ENCODE data around the gene UBE2L3. TPM values are rescaled to one million over a fixed set of nuclear protein-coding genes. Genes with fewer than 3 reads are reported as not detected.

Gene UBE2L3
- total RNA-seq, 1 donor from 2014 or later, result 22.0 TPM

DNA sequence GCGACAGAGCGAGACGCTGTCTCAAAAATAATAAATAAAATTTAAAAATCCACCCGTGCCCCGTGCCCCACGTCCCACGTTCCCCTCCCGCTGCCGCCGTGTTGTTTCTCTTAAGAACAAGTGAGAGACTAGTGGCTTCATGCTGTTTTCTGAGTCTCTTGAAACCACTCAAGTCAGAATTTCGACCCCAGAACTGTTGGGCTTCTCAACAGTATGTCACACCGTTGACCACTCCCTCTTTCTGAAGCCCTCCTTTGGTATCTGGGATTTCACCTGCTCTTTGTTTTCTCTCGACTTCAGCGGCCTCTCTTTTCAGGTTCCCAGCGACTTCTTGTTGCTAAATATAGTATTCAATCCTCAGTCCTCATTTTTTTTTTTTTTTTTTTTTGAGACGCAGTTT is 99.3 kb downstream of the UBE2L3 start:
- Histone ChIP-seq H3K27me3 (no peaks in the 10 kb centered on the region), H3K4me3 (peak overlapping the region; percentile 67 to 94), H3K27ac (peak overlapping the region; percentile 83 to 97), H3K9me3 (no peaks in the 10 kb centered on the region), H3K4me1 (peaks cover 0 to 4% of the 10 kb centered on the region in 2 donors), H3K36me3 (peaks cover 15 to 22% of the 10 kb centered on the region in 2 donors)
- intact Hi-C loops (cut with DNase I), result loop anchor here (5.0 to 10.0 kb wide), 2 partner anchors 71 to 622 kb away; partner anchors contain the start of genes LRRC74B and YPEL1
- TF ChIP-seq, protein P1, sequence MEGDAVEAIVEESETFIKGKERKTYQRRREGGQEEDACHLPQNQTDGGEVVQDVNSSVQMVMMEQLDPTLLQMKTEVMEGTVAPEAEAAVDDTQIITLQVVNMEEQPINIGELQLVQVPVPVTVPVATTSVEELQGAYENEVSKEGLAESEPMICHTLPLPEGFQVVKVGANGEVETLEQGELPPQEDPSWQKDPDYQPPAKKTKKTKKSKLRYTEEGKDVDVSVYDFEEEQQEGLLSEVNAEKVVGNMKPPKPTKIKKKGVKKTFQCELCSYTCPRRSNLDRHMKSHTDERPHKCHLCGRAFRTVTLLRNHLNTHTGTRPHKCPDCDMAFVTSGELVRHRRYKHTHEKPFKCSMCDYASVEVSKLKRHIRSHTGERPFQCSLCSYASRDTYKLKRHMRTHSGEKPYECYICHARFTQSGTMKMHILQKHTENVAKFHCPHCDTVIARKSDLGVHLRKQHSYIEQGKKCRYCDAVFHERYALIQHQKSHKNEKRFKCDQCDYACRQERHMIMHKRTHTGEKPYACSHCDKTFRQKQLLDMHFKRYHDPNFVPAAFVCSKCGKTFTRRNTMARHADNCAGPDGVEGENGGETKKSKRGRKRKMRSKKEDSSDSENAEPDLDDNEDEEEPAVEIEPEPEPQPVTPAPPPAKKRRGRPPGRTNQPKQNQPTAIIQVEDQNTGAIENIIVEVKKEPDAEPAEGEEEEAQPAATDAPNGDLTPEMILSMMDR (IDR thresholded peaks at IDR 0.05), result no peak
- no peak for DNase-seq (ENCODE audit: low spot score in 2 of 2)

DNA sequence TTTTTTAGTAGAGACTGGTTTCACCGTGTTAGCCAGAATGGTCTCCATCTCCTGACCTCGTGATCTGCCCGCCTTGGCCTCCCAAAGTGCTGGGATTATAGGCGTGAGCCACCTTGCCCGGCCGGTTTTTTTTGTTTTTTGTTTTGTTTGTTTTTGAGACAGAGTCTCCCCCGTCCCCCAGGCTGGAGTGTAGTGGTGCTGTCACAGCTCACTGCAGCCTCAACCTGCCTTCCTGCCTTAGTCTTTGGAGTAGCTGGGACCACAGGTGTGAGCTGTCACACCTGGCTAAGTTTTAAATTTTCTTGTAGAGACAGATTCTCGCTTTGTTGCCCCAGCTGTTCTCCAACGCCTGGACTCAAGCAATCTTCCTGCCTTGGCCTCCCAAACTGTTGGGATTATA is 101.5 kb downstream of the UBE2L3 start:
- no peak for DNase-seq (ENCODE audit: low spot score in 2 of 2)
- H3K9me3 ChIP-seq, result no peaks in the 10 kb centered on the region
- intact Hi-C loops (cut with DNase I), result loop anchor here (5.0 to 10.0 kb wide), 2 partner anchors 68 to 624 kb away; partner anchors contain the start of genes LRRC74B and YPEL1
- peaks cover 34 to 44% of the 10 kb centered on the region in 2 donors for H3K36me3 ChIP-seq
- H3K27me3 ChIP-seq, result no peaks in the 10 kb centered on the region
- no peak overlapping the region for H3K27ac ChIP-seq
- peaks cover 0 to 4% of the 10 kb centered on the region in 2 donors for H3K4me1 ChIP-seq
- no peak overlapping the region for H3K4me3 ChIP-seq
- TF ChIP-seq, protein P1 (IDR thresholded peaks at IDR 0.05), result no peak

DNA sequence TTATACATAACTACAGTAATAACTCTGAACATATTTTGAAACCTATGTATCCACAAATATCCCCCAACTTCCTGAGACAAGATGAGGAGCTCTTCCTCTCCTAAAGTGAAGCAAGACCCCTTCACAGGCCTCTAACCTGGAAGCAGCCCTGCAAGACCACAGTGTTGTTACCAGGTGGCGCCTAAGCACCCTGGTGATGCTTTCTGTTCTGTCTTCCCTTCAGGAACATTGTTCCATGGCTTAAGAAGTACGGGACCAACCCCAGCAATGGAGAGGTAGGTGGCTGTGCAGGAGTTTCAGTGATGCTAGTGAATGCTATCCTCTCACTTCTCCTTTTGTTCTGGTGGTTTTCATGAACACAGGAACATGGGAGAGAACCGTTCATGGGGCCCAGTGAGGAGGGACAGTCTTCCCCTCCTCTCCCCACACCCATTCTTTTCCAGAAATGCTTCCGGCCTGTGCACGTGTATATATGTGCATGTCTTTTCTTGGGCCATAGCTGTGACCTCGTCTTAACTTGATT is 104.7 kb downstream of the UBE2L3 start:
- Histone ChIP-seq H3K27me3 (no peaks in the 10 kb centered on the region), H3K36me3 (peaks cover 51 to 65% of the 10 kb centered on the region in 2 donors), H3K4me3 (no peak overlapping the region), H3K27ac (no peak overlapping the region), H3K9me3 (no peaks in the 10 kb centered on the region), H3K4me1 (no peaks in the 10 kb centered on the region)
- DNase-seq (ENCODE audit: low spot score in 2 of 2), result no peak
- intact Hi-C loops (cut with DNase I), result no loop called here
- TF ChIP-seq, protein P1 (IDR thresholded peaks at IDR 0.05), result no peak

Other genes with a start within 250 kb of the UBE2L3 start
- gene RIMBP3B, start 184.0 kb upstream of the UBE2L3 start, total RNA-seq, result not detected
- gene HIC2, start 150.3 kb upstream of the UBE2L3 start, total RNA-seq, result 8.2 TPM
- gene TMEM191C, start 100.3 kb upstream of the UBE2L3 start, total RNA-seq, result not detected
- gene RIMBP3C, start 16.3 kb upstream of the UBE2L3 start, total RNA-seq, result not detected
- 80.8 TPM for gene YDJC, start 62.3 kb downstream of the UBE2L3 start, total RNA-seq
- gene CCDC116, start 65.0 kb downstream of the UBE2L3 start, total RNA-seq, result not detected
- gene SDF2L1, start 74.6 kb downstream of the UBE2L3 start, total RNA-seq, result 37.4 TPM
- gene PPIL2, start 98.3 kb downstream of the UBE2L3 start, total RNA-seq, result 36.3 TPM
- 1.1 TPM for gene YPEL1, start 168.1 kb downstream of the UBE2L3 start, total RNA-seq

Data from ascending aorta (tissue), 2 donors.